Hindlimb muscle (tissue), 1 donor: ENCODE measurements around the gene FKBP14. TPM values are rescaled to one million over a fixed set of nuclear protein-coding genes. Genes with fewer than 3 reads are reported as not detected.
A peak's percentile ranks its signal among the peaks of the same experiment; 100 is the strongest.
"Not testable (repeated sequence)": the region's sequence is repeated elsewhere in the genome, so short reads cannot be mapped to it uniquely, and the experiment has no call there.

Experiments
- DNase-seq: peaks from one replicate; pipeline ENCODE4 v3.0.0-alpha.2; 2013
- polyA plus RNA-seq: library from polyadenylated mRNA; unstranded; fragments of 120-200 nt; gene quantifications from one replicate; pipeline ENCODE4 v1.2.1, GENCODE V29; 2013; ENCODE audit not compliant: insufficient read length

The FKBP14 gene
- 17.9 TPM for polyA plus RNA-seq

GRCh38 chr7:30026229-30027064 is at the start of gene FKBP14:
Gene FKBP14 (minus strand): TSS chr7:30026702. CDS start chr7:30026508, 194 bp downstream.
- peak; percentile 99 for DNase-seq

GRCh38 chr7:30074422-30075030 is 48.0 kb upstream of the FKBP14 start:
- no peak for DNase-seq

GRCh38 chr7:30072735-30073134 is 46.2 kb upstream of the FKBP14 start:
- no peak for DNase-seq

GRCh38 chr7:30070052-30070451 is 43.5 kb upstream of the FKBP14 start:
- DNase-seq = no peak

- no peak for DNase-seq
Measured at GRCh38 chr7:30069096-30069867, 42.8 kb upstream of the FKBP14 start.

GRCh38 chr7:30068117-30068516 is 41.6 kb upstream of the FKBP14 start:
- DNase-seq = no peak

- DNase-seq = no peak
Measured at GRCh38 chr7:30066687-30067086, 40.2 kb upstream of the FKBP14 start.

- DNase-seq = no peak
Measured at GRCh38 chr7:30065746-30066145, 39.2 kb upstream of the FKBP14 start.

- no peak for DNase-seq
Measured at GRCh38 chr7:30062587-30062986, 36.1 kb upstream of the FKBP14 start.

- not testable (repeated sequence) for DNase-seq
Measured at GRCh38 chr7:30061786-30062185, 35.3 kb upstream of the FKBP14 start.

- no peak for DNase-seq
Measured at GRCh38 chr7:30057741-30058140, 31.2 kb upstream of the FKBP14 start.

- no peak for DNase-seq
Measured at GRCh38 chr7:30053068-30053467, 26.6 kb upstream of the FKBP14 start.

- no peak for DNase-seq
Measured at GRCh38 chr7:30049173-30049572, 22.7 kb upstream of the FKBP14 start.

GRCh38 chr7:30048582-30048981 is 22.1 kb upstream of the FKBP14 start:
- no peak for DNase-seq

- DNase-seq = no peak
Measured at GRCh38 chr7:30047124-30047523, 20.6 kb upstream of the FKBP14 start.

GRCh38 chr7:30046127-30046770 is 19.7 kb upstream of the FKBP14 start:
- DNase-seq = no peak

GRCh38 chr7:30041526-30042269 is 15.2 kb upstream of the FKBP14 start:
- DNase-seq = no peak

GRCh38 chr7:30040938-30041337 is 14.4 kb upstream of the FKBP14 start:
- DNase-seq = no peak

GRCh38 chr7:30038196-30038980 is 11.9 kb upstream of the FKBP14 start:
- DNase-seq = peak; percentile 33

- DNase-seq = no peak
Measured at GRCh38 chr7:30036220-30036619, 9.7 kb upstream of the FKBP14 start.

GRCh38 chr7:30034501-30034900 is 8.0 kb upstream of the FKBP14 start:
- DNase-seq = no peak
